H1 (cell line): ENCODE data around the gene MRPL28. TPM values are rescaled to one million over a fixed set of nuclear protein-coding genes. Genes with fewer than 3 reads are reported as not detected.
A peak's percentile ranks its signal among the peaks of the same experiment; 100 is the strongest.

ENCODE experiments used
- CTCF ChIA-PET: fragments of 300-600 bp; sonication (Branson Sonifier 250); formaldehyde crosslinking; loops from one replicate; lab custom pipeline; 2021; ENCODE audit not compliant: partially characterized antibody; lab: Charles Lee
- POLR2A ChIA-PET: fragments of 300-600 bp; sonication (Branson Sonifier 250); formaldehyde crosslinking; loops from one replicate; lab custom pipeline; 2021; ENCODE audit warnings: inconsistent platforms; ENCODE audit not compliant: partially characterized antibody; lab: Charles Lee
- DNase-seq, 2 experiments: peaks; one replicate each; pipeline versions ENCODE4 v3.0.0 to v3.0.0-alpha.2; 2010 to 2022; ENCODE audit warnings: low spot score in 2 of 2, low read depth in 1 of 2, mixed read lengths in 1 of 2
- FAIRE-seq: peaks from 2 replicates; lab custom pipeline; 2011; peaks lifted over from hg19 to GRCh38; lab: Jason Lieb, UNC
- H2AFZ ChIP-seq: 2 replicates; pipeline ENCODE4 v1.8.1; 2012; ENCODE audit warnings: low read length, inconsistent platforms
- H2AK5ac ChIP-seq: 2 replicates; pipeline ENCODE4 v1.6.1; 2013; ENCODE audit warnings: low read depth, low read length
- H2BK120ac ChIP-seq: replicated peaks from 2 replicates; pipeline ENCODE3; 2013; ENCODE audit warnings: low read depth, low read length, inconsistent platforms
- H2BK12ac ChIP-seq: 2 replicates; pipeline ENCODE4 v1.6.1; 2013; ENCODE audit warnings: low read depth, low read length
- H2BK15ac ChIP-seq: 2 replicates; pipeline ENCODE4 v1.6.1; 2013; ENCODE audit warnings: low read length
- H2BK20ac ChIP-seq: 2 replicates; pipeline ENCODE4 v1.6.1; 2013; ENCODE audit warnings: low read length
- H2BK5ac ChIP-seq: 2 replicates; pipeline ENCODE4 v1.6.1; 2013; ENCODE audit warnings: low read depth, low read length
- H3K14ac ChIP-seq: 2 replicates; pipeline ENCODE4 v1.6.1; 2013; ENCODE audit warnings: inconsistent platforms; ENCODE audit not compliant: insufficient read length
- H3K18ac ChIP-seq: 2 replicates; pipeline ENCODE4 v1.6.1; 2013; ENCODE audit warnings: low read length; ENCODE audit errors: extremely low read depth
- H3K23ac ChIP-seq: 2 replicates; pipeline ENCODE4 v1.6.1; 2013; ENCODE audit warnings: inconsistent platforms; ENCODE audit not compliant: insufficient read length
- H3K23me2 ChIP-seq: 2 replicates; pipeline ENCODE4 v1.6.1; 2013; ENCODE audit warnings: low read depth, low read length
- H3K27ac ChIP-seq: 2 replicates; pipeline ENCODE4 v1.6.1; 2011; ENCODE audit warnings: low read depth, low read length, inconsistent platforms
- H3K27me3 ChIP-seq, 4 experiments: replicated peaks in 1 of 4; 1 replicate in 1 of 4; 2 replicates in 3 of 4; pipeline versions ENCODE4 v1.6.1 to v1.8.1; 2011 to 2013; ENCODE audit warnings: low read length in 3 of 4, mild to moderate bottlenecking in 3 of 4, inconsistent platforms in 2 of 4, mixed read lengths in 2 of 4, moderate library complexity in 1 of 4; ENCODE audit not compliant: control insufficient read depth in 3 of 4, insufficient read depth in 3 of 4; ENCODE audit errors: extremely low read depth in 1 of 4
- H3K36me3 ChIP-seq, 4 experiments: 2 replicates each; pipeline versions ENCODE4 v1.6.1 to v1.8.1; 2011 to 2013; ENCODE audit warnings: mild to moderate bottlenecking in 4 of 4, low read length in 3 of 4, moderate library complexity in 2 of 4, control low read depth in 1 of 4, inconsistent platforms in 1 of 4; ENCODE audit not compliant: insufficient read depth in 4 of 4, control insufficient read depth in 2 of 4
- H3K4ac ChIP-seq: replicated peaks from 2 replicates; pipeline ENCODE3; 2013; ENCODE audit warnings: low read length, low read depth, mixed read lengths, inconsistent platforms; ENCODE audit not compliant: insufficient read length
- H3K4me1 ChIP-seq, 4 experiments: replicated peaks in 1 of 4; 1 replicate in 1 of 4; 2 replicates in 3 of 4; pipeline versions ENCODE4 v1.6.1 to v1.8.1; 2011 to 2013; ENCODE audit warnings: low read length in 3 of 4, inconsistent platforms in 2 of 4, mixed read lengths in 1 of 4; ENCODE audit not compliant: insufficient read depth in 4 of 4, control insufficient read depth in 3 of 4
- H3K4me2 ChIP-seq, 2 experiments: 2 replicates each; pipeline versions ENCODE4 v1.6.1 to v1.8.1; 2011 to 2013; ENCODE audit warnings: low read depth in 2 of 2, low read length in 2 of 2, control low read depth in 1 of 2, inconsistent platforms in 1 of 2, mild to moderate bottlenecking in 1 of 2; ENCODE audit not compliant: insufficient read depth in 1 of 2
- H3K4me3 ChIP-seq, 4 experiments: fragments of 200-600, 300-600 bp in 1 of 4; sonication (generic), shearing (Covaris generic), sonication (Bioruptor Twin) in 1 of 4; 2 replicates each; pipeline versions ENCODE4 v1.5.1 to v1.8.1; 2011 to 2016; ENCODE audit warnings: low read length in 4 of 4, low read depth in 3 of 4, control low read depth in 2 of 4, inconsistent platforms in 2 of 4, mild to moderate bottlenecking in 2 of 4, mixed read lengths in 1 of 4, moderate library complexity in 1 of 4; ENCODE audit not compliant: insufficient read depth in 2 of 4; ENCODE audit errors: extremely low read depth in 1 of 4
- H3K56ac ChIP-seq: replicated peaks from 2 replicates; pipeline ENCODE3; 2013; ENCODE audit warnings: low read depth, mild to moderate bottlenecking, mixed read lengths, low read length, inconsistent platforms; ENCODE audit not compliant: insufficient read length
- H3K79me1 ChIP-seq: 2 replicates; pipeline ENCODE4 v1.6.1; 2013; ENCODE audit warnings: low read depth, low read length, control low read depth
- H3K79me2 ChIP-seq, 2 experiments: 2 replicates each; pipeline versions ENCODE4 v1.6.1 to v1.8.1; 2012 to 2013; ENCODE audit warnings: low read length in 2 of 2, mild to moderate bottlenecking in 2 of 2, inconsistent platforms in 1 of 2; ENCODE audit not compliant: insufficient read depth in 2 of 2, control insufficient read depth in 1 of 2
- H3K9ac ChIP-seq, 4 experiments: replicated peaks in 1 of 4; 1 replicate in 1 of 4; 2 replicates in 3 of 4; pipeline versions ENCODE4 v1.6.1 to v1.8.1; 2011 to 2013; ENCODE audit warnings: low read depth in 3 of 4, low read length in 3 of 4, control low read depth in 2 of 4, mild to moderate bottlenecking in 2 of 4, moderate library complexity in 2 of 4, inconsistent platforms in 1 of 4; ENCODE audit errors: extremely low read depth in 1 of 4
- H3K9me3 ChIP-seq, 2 experiments: 2 replicates each; pipeline versions ENCODE4 v1.6.1 to v1.8.1; 2012 to 2013; ENCODE audit warnings: mild to moderate bottlenecking in 2 of 2, moderate library complexity in 2 of 2, control low read depth in 1 of 2, inconsistent platforms in 1 of 2, low read depth in 1 of 2, low read length in 1 of 2, mixed read lengths in 1 of 2; ENCODE audit not compliant: insufficient read depth in 2 of 2
- H4K20me1 ChIP-seq, 2 experiments: replicated peaks in 1 of 2; 2 replicates each; pipeline versions ENCODE3 to v1.8.1; 2011 to 2013; ENCODE audit warnings: inconsistent platforms in 2 of 2, low read length in 2 of 2, mild to moderate bottlenecking in 1 of 2; ENCODE audit not compliant: insufficient read depth in 2 of 2, control insufficient read depth in 1 of 2
- H4K5ac ChIP-seq: 2 replicates; pipeline ENCODE4 v1.6.1; 2013; ENCODE audit warnings: low read length, low read depth, mixed read lengths, inconsistent platforms; ENCODE audit not compliant: insufficient read length
- H4K8ac ChIP-seq: 2 replicates; pipeline ENCODE4 v1.8.0; 2013; ENCODE audit warnings: mild to moderate bottlenecking, moderate library complexity, low read length, inconsistent platforms; ENCODE audit not compliant: insufficient read depth; ENCODE audit errors: extremely low read depth
- H4K91ac ChIP-seq: replicated peaks from 2 replicates; pipeline ENCODE3; 2013; ENCODE audit warnings: low read length, mixed read lengths, inconsistent platforms; ENCODE audit not compliant: insufficient read length
- BCL11A ChIP-seq, 2 experiments: IDR thresholded peaks; one replicate each; pipeline ENCODE4 v1.6.1; 2011; ENCODE audit warnings: low read depth in 2 of 2, low read length in 2 of 2, mild to moderate bottlenecking in 2 of 2
- BRCA1 ChIP-seq: IDR thresholded peaks from 2 replicates; pipeline ENCODE4 v1.6.1; 2012; ENCODE audit warnings: low read depth, low read length, improper control_type of control experiment
- E2F6 ChIP-seq: IDR thresholded peaks from 2 replicates; pipeline ENCODE4 v1.6.1; 2012; ENCODE audit warnings: inconsistent platforms
- FOSL1 ChIP-seq: IDR thresholded peaks from 2 replicates; pipeline ENCODE4 v1.6.1; 2011; ENCODE audit warnings: mild to moderate bottlenecking, low read depth, low read length, moderate library complexity; ENCODE audit not compliant: insufficient read depth
- NRF1 ChIP-seq: IDR thresholded peaks from 2 replicates; pipeline ENCODE4 v1.6.1; 2011; ENCODE audit warnings: mild to moderate bottlenecking, low read depth, low read length, improper control_type of control experiment
- RXRA ChIP-seq: IDR thresholded peaks from 2 replicates; pipeline ENCODE4 v1.6.1; 2011; ENCODE audit warnings: low read depth, mild to moderate bottlenecking, low read length, moderate library complexity; ENCODE audit not compliant: insufficient read depth
- SAP30 ChIP-seq: fragments of 300-600 bp; sonication (generic); IDR thresholded peaks from 2 replicates; pipeline ENCODE4 v1.7.1; 2012; ENCODE audit warnings: low read length, moderate library complexity, mild to moderate bottlenecking, inconsistent platforms; ENCODE audit not compliant: insufficient read depth, insufficient replicate concordance
- SP4 ChIP-seq: IDR thresholded peaks from 2 replicates; pipeline ENCODE4 v1.6.1; 2012; ENCODE audit warnings: low read length, inconsistent platforms
- SRF ChIP-seq: IDR thresholded peaks from 2 replicates; pipeline ENCODE4 v1.6.1; 2011; ENCODE audit warnings: mild to moderate bottlenecking, low read depth, low read length, moderate library complexity
- TCF12 ChIP-seq: IDR thresholded peaks from 2 replicates; pipeline ENCODE4 v1.6.1; 2011; ENCODE audit warnings: low read depth, mild to moderate bottlenecking, low read length
- TEAD4 ChIP-seq: IDR thresholded peaks from 2 replicates; pipeline ENCODE4 v1.6.1; 2012; ENCODE audit warnings: low read depth, low read length, inconsistent platforms, mixed read lengths
- WGBS, 2 experiments: shearing (Covaris generic) in 1 of 2; methylation state at CpG; one replicate each; pipeline versions ENCODE4 v1.1.6 to v1.1.7; 2013 to 2015; ENCODE audit warnings: low lambda C conversion rate in 2 of 2, mixed read lengths in 2 of 2, inconsistent platforms in 1 of 2, low coverage in 1 of 2, missing lambda C conversion rate in 1 of 2; ENCODE audit not compliant: insufficient replicate concordance in 2 of 2, insufficient coverage in 1 of 2, insufficient read length in 1 of 2; ENCODE audit errors: extremely low coverage in 1 of 2, missing lambda C conversion rate in 1 of 2; 5-methylcytosine and 5-hydroxymethylcytosine counted together
- polyA plus RNA-seq, 7 experiments: library from polyadenylated mRNA; depleted of rRNA in 3 of 7; stranded (reverse) in 5 of 7; unstranded in 2 of 7; fragments of >200 nt in 5 of 7; fragments of 200-250 nt in 2 of 7; gene quantifications; 1 replicate in 5 of 7; 2 replicates in 1 of 7; 4 replicates in 1 of 7; pipeline versions ENCODE4 v1.2.1 to v1.2.3, GENCODE V29; 2011 to 2013; ENCODE audit warnings: missing spikeins in 2 of 7, mixed read lengths in 2 of 7
- total RNA-seq: library from RNA; stranded (reverse); fragmentation: NEBNext Ultra II Directional; extraction: Animal tissue kit (Norgen Biotek cat#: 25700); gene quantifications from 2 replicates; pipeline ENCODE4 v1.2.1, GENCODE V29; 2021

The MRPL28 gene
- total and polyA plus RNA-seq, 2 of the 8 experiments (the other 6 are each of a cell fraction or from before 2014, with no cell fraction given): 88.9 to 188 TPM

- Histone ChIP-seq H3K79me2 (peaks cover 39 to 89% of the 10 kb centered on the region in 2 experiments), H2AFZ (no peak overlapping the region), H3K14ac (no peak overlapping the region), H2BK12ac (no peak overlapping the region), H3K56ac (no peak overlapping the region), H3K23me2 (no peaks in the 10 kb centered on the region), H4K8ac (no peak overlapping the region), H3K27me3 (no peaks in the 10 kb centered on the region), H3K4me1 (peaks cover 0 to 3% (median 0%) of the 10 kb centered on the region in 4 experiments; a peak in 1 of 7 replicates), H3K79me1 (peaks cover 29% of the 10 kb centered on the region), H3K36me3 (no peaks in the 10 kb centered on the region), H2BK120ac (no peak overlapping the region), H4K5ac (no peak overlapping the region), H4K20me1 (peaks cover 11 to 34% of the 10 kb centered on the region in 2 experiments), H2BK5ac (no peak overlapping the region), H2BK20ac (no peak overlapping the region), H3K23ac (no peak overlapping the region), H3K4me3 (no peak overlapping the region), H3K4ac (no peak overlapping the region), H2BK15ac (no peak overlapping the region), H2AK5ac (peak overlapping the region; percentile 45; the same call in 1 of the 2 replicates), H3K9me3 (no peaks in the 10 kb centered on the region), H3K18ac (no peak overlapping the region), H4K91ac (peak overlapping the region; percentile 65), H3K27ac (no peak overlapping the region), H3K4me2 (no peak overlapping the region), H3K9ac (no peak overlapping the region)
- DNase-seq: no peak
- no peak for FAIRE-seq
- ChIA-PET CTCF (interaction anchor here (1.4 kb wide), 1 partner anchor 28 kb away, joined by 4 read pairs; no protein-coding TSS in a partner anchor), POLR2A (no interaction called here)
- TF ChIP-seq BRCA1 (no peak), TCF12 (no peak), SAP30 (no peak), E2F6 (no peak), SRF (no peak), NRF1 (no peak), TEAD4 (no peak), RXRA (no peak), SP4 (no peak), FOSL1 (no peak), BCL11A (IDR thresholded peaks at IDR 0.05; ENCODE audit: low read depth in 2 of 2, low read length in 2 of 2) (no peak)
- 90% methylated on average over 6 of the region's 6 CpGs; no CpG with 5 or more reads in 1 of the 2 experiments for WGBS, 2 experiments
These were observed 36.8 kb downstream of the MRPL28 start for GRCh38 chr16:333406-334094.
